Mesenchymal stem cell (in vitro differentiated cells and primary cell): ENCODE measurements around the gene ASF1A.

ENCODE experiments used
- DNase-seq: peaks from one replicate; pipeline ENCODE4 v3.0.0-alpha.2; 2013
- H2AFZ ChIP-seq: one replicate; pipeline ENCODE4 v1.6.1; 2013; ENCODE audit warnings: low read depth, mild to moderate bottlenecking, control low read depth, inconsistent platforms, low read length, moderate library complexity
- H2AK5ac ChIP-seq: 2 replicates; pipeline ENCODE4 v1.6.1; 2013; ENCODE audit warnings: low read length, moderate library complexity, mild to moderate bottlenecking, inconsistent platforms; ENCODE audit not compliant: severe bottlenecking
- H2BK120ac ChIP-seq: one replicate; pipeline ENCODE4 v1.6.1; 2013; ENCODE audit warnings: low read depth, mild to moderate bottlenecking, inconsistent platforms, low read length, moderate library complexity
- H2BK12ac ChIP-seq, 2 experiments: one replicate each; pipeline ENCODE4 v1.6.1; 2013; ENCODE audit warnings: inconsistent platforms in 2 of 2, low read length in 2 of 2, mild to moderate bottlenecking in 2 of 2, moderate library complexity in 2 of 2, control low read depth in 1 of 2
- H2BK15ac ChIP-seq: one replicate; pipeline ENCODE4 v1.6.1; 2013; ENCODE audit warnings: mild to moderate bottlenecking, low read depth, inconsistent platforms; ENCODE audit not compliant: poor library complexity, severe bottlenecking
- H2BK5ac ChIP-seq: 2 replicates; pipeline ENCODE4 v1.6.1; 2013; ENCODE audit warnings: low read depth, mild to moderate bottlenecking, low read length, control low read depth, inconsistent platforms; ENCODE audit not compliant: poor library complexity, severe bottlenecking
- H3K14ac ChIP-seq, 2 experiments: one replicate each; pipeline ENCODE4 v1.6.1; 2013; ENCODE audit warnings: inconsistent platforms in 2 of 2, low read length in 2 of 2, control low read depth in 1 of 2, mild to moderate bottlenecking in 1 of 2, moderate library complexity in 1 of 2
- H3K18ac ChIP-seq, 2 experiments: one replicate each; pipeline ENCODE4 v1.6.1; 2013; ENCODE audit warnings: inconsistent platforms in 2 of 2, low read length in 2 of 2, control low read depth in 1 of 2, low read depth in 1 of 2, mild to moderate bottlenecking in 1 of 2
- H3K23ac ChIP-seq, 2 experiments: one replicate each; pipeline ENCODE4 v1.6.1; 2013; ENCODE audit warnings: inconsistent platforms in 2 of 2, low read length in 2 of 2, mild to moderate bottlenecking in 2 of 2, moderate library complexity in 2 of 2, control low read depth in 1 of 2
- H3K27ac ChIP-seq: 2 replicates; pipeline ENCODE4 v1.5.1; 2013; ENCODE audit warnings: mild to moderate bottlenecking, moderate library complexity, low read length, control low read depth, inconsistent platforms; ENCODE audit not compliant: poor library complexity, severe bottlenecking
- H3K27me3 ChIP-seq, 2 experiments: 2 replicates each; pipeline versions ENCODE4 v1.6.1 to v1.7.0; 2013; ENCODE audit warnings: low read length in 2 of 2, mild to moderate bottlenecking in 2 of 2, moderate library complexity in 2 of 2, control low read depth in 1 of 2, inconsistent platforms in 1 of 2; ENCODE audit not compliant: control insufficient read depth in 1 of 2, insufficient read depth in 1 of 2
- H3K36me3 ChIP-seq, 2 experiments: 2 replicates each; pipeline versions ENCODE4 v1.6.1 to v1.7.0; 2013; ENCODE audit warnings: low read length in 2 of 2, control low read depth in 1 of 2, inconsistent platforms in 1 of 2, low read depth in 1 of 2, mild to moderate bottlenecking in 1 of 2; ENCODE audit not compliant: insufficient read depth in 2 of 2, control insufficient read depth in 1 of 2
- H3K4ac ChIP-seq, 2 experiments: one replicate each; pipeline ENCODE4 v1.6.1; 2013; ENCODE audit warnings: inconsistent platforms in 2 of 2, low read length in 2 of 2, mild to moderate bottlenecking in 2 of 2, moderate library complexity in 2 of 2, control low read depth in 1 of 2, low read depth in 1 of 2
- H3K4me1 ChIP-seq: 2 replicates; pipeline ENCODE4 v1.6.1; 2013; ENCODE audit warnings: low read depth, low read length, control low read depth; ENCODE audit not compliant: control insufficient read depth, insufficient read depth
- H3K4me2 ChIP-seq: 2 replicates; pipeline ENCODE4 v1.6.1; 2013; ENCODE audit warnings: low read length, mild to moderate bottlenecking, inconsistent platforms; ENCODE audit not compliant: poor library complexity, severe bottlenecking
- H3K4me3 ChIP-seq, 2 experiments: 2 replicates each; pipeline versions ENCODE4 v1.5.1 to v1.7.0; 2013; ENCODE audit warnings: low read length in 2 of 2, mild to moderate bottlenecking in 2 of 2, control low read depth in 1 of 2, low read depth in 1 of 2; ENCODE audit not compliant: insufficient read depth in 1 of 2
- H3K79me1 ChIP-seq: replicated peaks from 2 replicates; pipeline ENCODE4 v1.6.1; 2013; ENCODE audit warnings: mild to moderate bottlenecking, control low read depth, low read length, inconsistent platforms; ENCODE audit not compliant: poor library complexity, severe bottlenecking
- H3K9ac ChIP-seq: 2 replicates; pipeline ENCODE4 v1.7.0; 2013; ENCODE audit warnings: mild to moderate bottlenecking, low read length, moderate library complexity
- H3K9me3 ChIP-seq: 2 replicates; pipeline ENCODE4 v1.7.0; 2013; ENCODE audit warnings: mild to moderate bottlenecking, low read length; ENCODE audit not compliant: control insufficient read depth
- H4K8ac ChIP-seq: one replicate; pipeline ENCODE4 v1.6.1; 2013; ENCODE audit warnings: inconsistent platforms, mild to moderate bottlenecking, low read length, moderate library complexity
- H4K91ac ChIP-seq: one replicate; pipeline ENCODE4 v1.6.1; 2013; ENCODE audit warnings: mild to moderate bottlenecking, low read length, inconsistent platforms
- WGBS: methylation state at CpG from one replicate; pipeline ENCODE4 v1.1.7; 2013; ENCODE audit warnings: mixed read lengths; 5-methylcytosine and 5-hydroxymethylcytosine counted together

The ASF1A gene

GRCh38 chr6:118869350-118869749, 24.6 kb upstream of the ASF1A start:
- Histone ChIP-seq H3K4me2 (no peak overlapping the region), H3K9me3 (no peaks in the 10 kb centered on the region), H3K4me3 (no peak overlapping the region)

GRCh38 chr6:118869894-118870589, 23.9 kb upstream of the ASF1A start:
- Histone ChIP-seq H3K23ac (no peak overlapping the region), H2BK12ac (no peak overlapping the region), H3K14ac (no peak overlapping the region), H3K9me3 (no peaks in the 10 kb centered on the region), H2BK120ac (no peak overlapping the region), H3K79me1 (peaks cover 17% of the 10 kb centered on the region), H3K36me3 (no peaks in the 10 kb centered on the region), H3K27me3 (no peaks in the 10 kb centered on the region), H3K4me3 (no peak overlapping the region), H2AK5ac (no peak overlapping the region), H3K4ac (no peak overlapping the region), H3K4me2 (no peak overlapping the region), H3K27ac (no peak overlapping the region), H2BK5ac (peak overlapping the region; percentile 19), H3K4me1 (peaks cover 1% of the 10 kb centered on the region), H3K18ac (no peak overlapping the region), H4K91ac (no peak overlapping the region), H2AFZ (no peak overlapping the region), H2BK15ac (no peak overlapping the region), H3K9ac (no peak overlapping the region), H4K8ac (no peak overlapping the region)
- DNase-seq, result peak; percentile 6
- WGBS, result 97% methylated on average over 2 of the region's 2 CpGs

More at GRCh38 chr6:118869350-118869749, 24.6 kb upstream of the ASF1A start:
- Histone ChIP-seq H3K23ac (no peak overlapping the region), H4K91ac (no peak overlapping the region), H2AK5ac (no peak overlapping the region), H2BK12ac (no peak overlapping the region), H2AFZ (no peak overlapping the region), H3K4me1 (peaks cover 1% of the 10 kb centered on the region), H3K27me3 (no peaks in the 10 kb centered on the region), H3K27ac (no peak overlapping the region), H2BK120ac (no peak overlapping the region), H3K79me1 (peaks cover 18% of the 10 kb centered on the region), H2BK15ac (no peak overlapping the region), H4K8ac (no peak overlapping the region), H3K4ac (no peak overlapping the region), H3K14ac (no peak overlapping the region), H2BK5ac (no peak overlapping the region), H3K18ac (no peak overlapping the region), H3K9ac (no peak overlapping the region), H3K36me3 (no peaks in the 10 kb centered on the region)
- WGBS, result no CpG with 5 or more reads among the region's 2 CpGs
- DNase-seq, result peak; percentile 24

GRCh38 chr6:118871331-118871730, 22.6 kb upstream of the ASF1A start:
- Histone ChIP-seq H2BK12ac (no peak overlapping the region), H3K18ac (no peak overlapping the region), H4K8ac (no peak overlapping the region), H2BK15ac (no peak overlapping the region), H2BK5ac (no peak overlapping the region), H2BK120ac (no peak overlapping the region), H4K91ac (no peak overlapping the region), H3K4me1 (peaks cover 1% of the 10 kb centered on the region), H2AK5ac (no peak overlapping the region), H2AFZ (no peak overlapping the region), H3K4ac (no peak overlapping the region), H3K9me3 (no peaks in the 10 kb centered on the region), H3K4me2 (no peak overlapping the region), H3K79me1 (peaks cover 10% of the 10 kb centered on the region), H3K27me3 (no peaks in the 10 kb centered on the region), H3K36me3 (no peaks in the 10 kb centered on the region), H3K4me3 (no peak overlapping the region), H3K14ac (no peak overlapping the region), H3K23ac (no peak overlapping the region), H3K27ac (no peak overlapping the region), H3K9ac (no peak overlapping the region)
- 100% methylated on average over 5 of the region's 5 CpGs for WGBS
- DNase-seq, result no peak

GRCh38 chr6:118872318-118872717, 21.6 kb upstream of the ASF1A start:
- H3K27me3 ChIP-seq, result no peaks in the 10 kb centered on the region
- no peak overlapping the region for H3K4me3 ChIP-seq
- H2AK5ac ChIP-seq, result no peak overlapping the region
- no peak overlapping the region for H3K4me2 ChIP-seq
- no peaks in the 10 kb centered on the region for H3K9me3 ChIP-seq
- no peak overlapping the region for H3K14ac ChIP-seq
- H3K36me3 ChIP-seq, result no peaks in the 10 kb centered on the region
- DNase-seq, result no peak
- H4K91ac ChIP-seq, result no peak overlapping the region
- H2AFZ ChIP-seq, result no peak overlapping the region
- H2BK120ac ChIP-seq, result no peak overlapping the region
- H3K23ac ChIP-seq, result no peak overlapping the region
- H3K18ac ChIP-seq, result no peak overlapping the region
- no peak overlapping the region for H2BK5ac ChIP-seq
- H3K27ac ChIP-seq, result no peak overlapping the region
- no peak overlapping the region for H2BK12ac ChIP-seq
- peaks cover 9% of the 10 kb centered on the region for H3K79me1 ChIP-seq
- H3K4ac ChIP-seq, result no peak overlapping the region
- no peak overlapping the region for H3K9ac ChIP-seq
- H4K8ac ChIP-seq, result no peak overlapping the region
- no peak overlapping the region for H2BK15ac ChIP-seq
- H3K4me1 ChIP-seq, result peaks cover 3% of the 10 kb centered on the region
